ENCODE measurements around the gene GLTPD2.

GLTPD2 gene

DNA sequence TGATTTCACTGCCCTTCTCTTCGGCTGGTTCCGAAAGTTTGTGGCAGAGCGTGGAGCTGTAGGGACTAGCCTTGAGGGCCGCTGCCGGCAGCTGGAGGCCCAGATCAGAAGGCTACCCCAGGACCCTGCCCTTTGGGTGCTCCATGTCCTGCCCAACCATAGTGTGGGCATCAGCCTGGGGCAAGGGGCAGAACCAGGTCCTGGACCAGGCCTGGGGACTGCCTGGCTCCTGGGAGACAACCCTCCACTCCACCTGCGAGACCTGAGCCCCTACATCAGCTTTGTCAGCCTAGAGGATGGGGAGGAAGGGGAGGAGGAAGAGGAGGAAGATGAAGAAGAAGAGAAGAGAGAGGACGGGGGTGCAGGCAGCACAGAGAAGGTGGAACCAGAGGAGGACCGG is 48.2 kb upstream of the GLTPD2 start:
- H3K79me2 ChIP-seq (ENCODE audit: control insufficient read depth, low read length): no peaks in the 10 kb centered on the region
- no peak overlapping the region for H3K27ac ChIP-seq (ENCODE audit: low read depth, low read length)
- H3K27me3 ChIP-seq (ENCODE audit: control insufficient read depth, low read length): peaks cover 35% of the 10 kb centered on the region
- no peaks in the 10 kb centered on the region; the same call in 1 of the 2 replicates for H4K20me1 ChIP-seq (ENCODE audit: control insufficient read depth, insufficient read depth, low read depth, low read length)
- peaks cover 22% of the 10 kb centered on the region for H3K4me1 ChIP-seq (ENCODE audit: control insufficient read depth, low read length)
- H3K4me3 ChIP-seq (ENCODE audit: low read length): no peak overlapping the region
- 0 out of 2 replicates have a peak, but pooled peaks cover 2% of the 10 kb centered on the region for H3F3A ChIP-seq (ENCODE audit: control insufficient read depth, insufficient read depth)
- no peak overlapping the region for H3K4me2 ChIP-seq (ENCODE audit: low read length)
- no peaks in the 10 kb centered on the region for H3K9me2 ChIP-seq (replicated peaks; ENCODE audit: control insufficient read depth, low read length)
- TF ChIP-seq CTCF (IDR thresholded peaks at IDR 0.05; ENCODE audit: low read depth, low read length, poor library complexity, severe bottlenecking): no peak
- H3K36me3 ChIP-seq (ENCODE audit: control insufficient read depth, low read length): no peaks in the 10 kb centered on the region
- no peaks in the 10 kb centered on the region for H3K9me3 ChIP-seq (ENCODE audit: control insufficient read depth, insufficient read depth, low read length)

DNA sequence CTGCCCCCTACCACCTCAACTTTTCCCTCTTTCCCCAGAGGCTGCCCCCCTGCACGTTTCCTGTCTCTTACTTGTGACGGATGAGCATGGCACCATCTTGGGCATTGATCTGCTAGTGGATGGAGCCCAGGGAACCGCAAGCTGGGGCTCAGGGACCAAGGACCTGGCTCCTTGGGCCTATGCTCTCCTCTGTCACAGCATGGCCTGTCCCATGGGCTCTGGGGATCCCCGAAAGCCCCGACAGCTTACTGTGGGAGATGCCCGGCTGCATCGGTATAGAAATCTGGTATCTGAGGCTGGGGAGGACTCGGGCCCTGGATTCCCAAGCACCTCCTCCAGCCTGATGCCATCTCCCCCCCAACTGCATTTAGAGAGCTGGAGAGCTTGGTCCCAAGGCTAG is 47.2 kb upstream of the GLTPD2 start:
- Histone ChIP-seq H4K20me1 (ENCODE audit: control insufficient read depth, insufficient read depth, low read depth, low read length) (no peaks in the 10 kb centered on the region; the same call in 1 of the 2 replicates), H3K9me3 (ENCODE audit: control insufficient read depth, insufficient read depth, low read length) (no peaks in the 10 kb centered on the region), H3K79me2 (ENCODE audit: control insufficient read depth, low read length) (no peaks in the 10 kb centered on the region), H3K27me3 (ENCODE audit: control insufficient read depth, low read length) (peaks cover 35% of the 10 kb centered on the region), H3K4me3 (ENCODE audit: low read length) (no peak overlapping the region), H3K36me3 (ENCODE audit: control insufficient read depth, low read length) (no peaks in the 10 kb centered on the region), H3F3A (ENCODE audit: control insufficient read depth, insufficient read depth) (0 out of 2 replicates have a peak, but pooled peaks cover 2% of the 10 kb centered on the region), H3K9me2 (replicated peaks; ENCODE audit: control insufficient read depth, low read length) (no peaks in the 10 kb centered on the region), H3K27ac (ENCODE audit: low read depth, low read length) (no peak overlapping the region), H3K4me1 (ENCODE audit: control insufficient read depth, low read length) (peaks cover 22% of the 10 kb centered on the region), H3K4me2 (ENCODE audit: low read length) (no peak overlapping the region)
- TF ChIP-seq EZH2phosphoT487 (IDR thresholded peaks at IDR 0.05; ENCODE audit: borderline replicate concordance, low read length) (no peak), CTCF (IDR thresholded peaks at IDR 0.05; ENCODE audit: low read depth, low read length, poor library complexity, severe bottlenecking) (no peak)

DNA sequence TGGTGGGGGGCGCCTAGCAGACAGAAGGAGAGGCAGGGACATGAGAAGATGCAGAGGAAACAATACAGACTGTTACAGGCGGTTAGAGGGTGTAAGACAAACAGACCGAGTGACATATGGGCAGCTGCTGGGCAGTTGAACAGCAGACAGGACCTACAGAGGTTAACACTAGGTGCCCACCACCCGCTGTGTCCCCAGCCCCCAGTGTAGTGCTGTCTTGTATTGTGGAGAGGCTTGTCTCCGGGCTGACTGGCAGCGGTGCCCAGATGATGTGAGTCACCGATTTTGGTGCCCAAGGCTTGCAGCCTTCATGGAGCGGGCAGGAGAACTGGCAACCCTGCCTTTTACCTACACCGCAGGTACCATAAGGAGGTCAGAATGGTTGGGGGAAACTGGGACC is 46.6 kb upstream of the GLTPD2 start:
- no peaks in the 10 kb centered on the region for H3K36me3 ChIP-seq (ENCODE audit: control insufficient read depth, low read length)
- H3K79me2 ChIP-seq (ENCODE audit: control insufficient read depth, low read length): no peaks in the 10 kb centered on the region
- H3K27ac ChIP-seq (ENCODE audit: low read depth, low read length): no peak overlapping the region
- H3K4me3 ChIP-seq (ENCODE audit: low read length): no peak overlapping the region
- TF ChIP-seq EZH2phosphoT487 (IDR thresholded peaks at IDR 0.05; ENCODE audit: borderline replicate concordance, low read length): no peak
- TF ChIP-seq CTCF (IDR thresholded peaks at IDR 0.05; ENCODE audit: low read depth, low read length, poor library complexity, severe bottlenecking): no peak
- no peaks in the 10 kb centered on the region for H3K9me3 ChIP-seq (ENCODE audit: control insufficient read depth, insufficient read depth, low read length)
- H3F3A ChIP-seq (ENCODE audit: control insufficient read depth, insufficient read depth): 0 out of 2 replicates have a peak, but pooled peaks cover 2% of the 10 kb centered on the region
- peaks cover 35% of the 10 kb centered on the region for H3K27me3 ChIP-seq (ENCODE audit: control insufficient read depth, low read length)
- no peaks in the 10 kb centered on the region for H3K9me2 ChIP-seq (replicated peaks; ENCODE audit: control insufficient read depth, low read length)
- no peaks in the 10 kb centered on the region; the same call in 1 of the 2 replicates for H4K20me1 ChIP-seq (ENCODE audit: control insufficient read depth, insufficient read depth, low read depth, low read length)
- no peak overlapping the region for H3K4me2 ChIP-seq (ENCODE audit: low read length)
- H3K4me1 ChIP-seq (ENCODE audit: control insufficient read depth, low read length): peaks cover 22% of the 10 kb centered on the region
